Gastroesophageal sphincter (tissue), 4 donors: ENCODE measurements around the gene CA5B. TPM values are rescaled to one million over a fixed set of nuclear protein-coding genes. Genes with fewer than 3 reads are reported as not detected.
"Not testable (repeated sequence)": the region's sequence is repeated elsewhere in the genome, so short reads cannot be mapped to it uniquely, and the experiment has no call there.

ENCODE experiments used
- ATAC-seq: fragments of 150-250 bp; one replicate; pipeline ENCODE4 v1.9.1; 2016; ENCODE audit warnings: mild to moderate bottlenecking, moderate library complexity
- H3K27ac ChIP-seq, 4 donors: fragments of 200-600 bp; sonication (generic) in 3 of 4; 1 replicate in 3 of 4; 2 replicates in 1 of 4; pipeline ENCODE4 v1.5.1; 2016 to 2019
- H3K27me3 ChIP-seq: fragments of 200-600 bp; sonication (generic); one replicate; pipeline ENCODE4 v1.5.1; 2019
- H3K36me3 ChIP-seq, 2 donors: fragments of 200-600 bp; sonication (generic); one replicate each; pipeline ENCODE4 v1.5.1; 2019; ENCODE audit warnings: control low read depth in 1 of 2
- H3K4me1 ChIP-seq, 3 donors: fragments of 200-600 bp; sonication (generic); 1 replicate in 2 of 3; 2 replicates in 1 of 3; pipeline ENCODE4 v1.5.1; 2016 to 2019; ENCODE audit warnings: control low read depth in 2 of 3
- H3K4me3 ChIP-seq, 2 donors: fragments of 200-600 bp; sonication (generic); one replicate each; pipeline ENCODE4 v1.5.1; 2019; ENCODE audit warnings: mild to moderate bottlenecking in 1 of 2, moderate library complexity in 1 of 2
- H3K9me3 ChIP-seq, 3 donors: fragments of 200-600 bp; sonication (generic); one replicate each; pipeline ENCODE4 v1.5.1; 2017 to 2019; ENCODE audit warnings: control low read depth in 2 of 3
- CTCF ChIP-seq, 4 experiments: fragments of 200-600 bp in 2 of 4; fragments of 450-650 bp in 2 of 4; sonication (generic) in 1 of 4; IDR thresholded peaks; one replicate each; pipeline ENCODE4 v1.5.1; 2017 to 2019; ENCODE audit warnings: antibody characterized with exemption in 4 of 4, mild to moderate bottlenecking in 2 of 4, moderate library complexity in 2 of 4
- EP300 ChIP-seq: sonication (generic); formaldehyde crosslinking; IDR thresholded peaks from one replicate; pipeline ENCODE4 v1.6.1; 2017; ENCODE audit warnings: antibody characterized with exemption, mild to moderate bottlenecking
- POLR2A ChIP-seq, 2 donors: fragments of 450-650 bp; IDR thresholded peaks; one replicate each; pipeline ENCODE4 v1.6.1; 2017; ENCODE audit warnings: antibody characterized with exemption in 2 of 2, mild to moderate bottlenecking in 2 of 2, moderate library complexity in 1 of 2
- POLR2AphosphoS5 ChIP-seq: sonication (generic); formaldehyde crosslinking; IDR thresholded peaks from one replicate; pipeline ENCODE4 v1.6.1; 2017; ENCODE audit warnings: antibody characterized with exemption
- WGBS, 2 donors: methylation state at CpG; one replicate each; pipeline ENCODE4 v1.1.5; 2018; ENCODE audit warnings: low coverage in 1 of 2; 5-methylcytosine and 5-hydroxymethylcytosine counted together
- total RNA-seq, 4 donors: library from RNA; depleted of rRNA; stranded (reverse); fragments of >200 nt; gene quantifications; one replicate each; pipeline ENCODE4 v1.1.0, GENCODE V29; 2016

CA5B gene
- total RNA-seq, 4 donors from 2014 or later, result 8.2 to 11.4 (median 9.9) TPM

DNA sequence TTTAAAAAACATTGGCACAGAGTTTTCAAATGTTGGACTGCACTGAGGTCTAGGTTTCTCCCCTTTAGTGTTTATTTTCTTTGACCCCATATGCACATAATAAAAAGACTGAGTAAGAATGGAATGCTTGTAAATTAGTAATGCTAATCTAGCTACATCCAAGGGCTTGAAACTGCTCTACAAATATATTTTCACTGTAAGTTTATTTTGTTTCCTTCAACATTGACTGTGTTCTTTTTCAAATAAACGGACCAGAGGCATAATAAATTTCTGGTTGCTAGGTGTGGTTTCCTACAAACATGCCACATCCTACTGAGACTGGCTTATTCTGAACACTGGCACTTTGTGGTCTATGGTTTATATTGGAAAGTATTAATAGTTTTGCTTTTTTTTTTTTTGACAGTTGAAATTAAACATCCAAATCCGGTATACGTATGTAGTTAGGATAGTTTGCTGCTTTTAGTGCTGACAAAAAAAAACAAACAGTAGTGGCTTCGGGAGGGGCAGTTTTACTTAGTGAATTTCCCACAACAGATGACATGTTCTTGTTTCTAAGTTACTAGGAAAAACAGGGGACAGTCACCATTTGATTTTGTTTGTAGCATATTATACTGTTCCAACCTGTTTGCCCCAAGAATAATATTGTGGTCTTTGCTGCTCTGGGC lies 13.2 kb downstream of the CA5B start:
- no peak for TF ChIP-seq POLR2AphosphoS5
- no peak for TF ChIP-seq CTCF (IDR thresholded peaks at IDR 0.05)
- no peak for TF ChIP-seq POLR2A (IDR thresholded peaks at IDR 0.05)
- no peak for TF ChIP-seq EP300
- no peaks in the 10 kb centered on the region for H3K36me3 ChIP-seq
- peaks cover 0 to 28% (median 16%) of the 10 kb centered on the region in 3 donors for H3K4me1 ChIP-seq
- 0 to 6% methylated on average over 3 to 4 of the region's 4 CpGs for WGBS, 2 donors
- peak overlapping the region; percentile 69 to 81 (median 74) for H3K27ac ChIP-seq
- no peak overlapping the region for H3K4me3 ChIP-seq
- ATAC-seq, result peak; percentile 57
- no peaks in the 10 kb centered on the region for H3K27me3 ChIP-seq
- H3K9me3 ChIP-seq, result no peaks in the 10 kb centered on the region

- Histone ChIP-seq H3K27ac (no peak overlapping the region), H3K36me3 (no peaks in the 10 kb centered on the region), H3K4me3 (no peak overlapping the region), H3K4me1 (peaks cover 0 to 18% (median 16%) of the 10 kb centered on the region in 3 donors), H3K9me3 (no peaks in the 10 kb centered on the region), H3K27me3 (no peaks in the 10 kb centered on the region)
- no peak for TF ChIP-seq EP300
- TF ChIP-seq POLR2A (IDR thresholded peaks at IDR 0.05), result no peak
- no peak for TF ChIP-seq POLR2AphosphoS5
- TF ChIP-seq CTCF (IDR thresholded peaks at IDR 0.05), result no peak
- no peak for ATAC-seq
- no CpG with 5 or more reads among the region's 2 CpGs for WGBS, 2 donors
These were observed 17.0 kb downstream of the CA5B start for GRCh38 chrX:15755091-15755490.

- Histone ChIP-seq H3K27me3 (no peaks in the 10 kb centered on the region), H3K27ac (no peak overlapping the region), H3K9me3 (no peaks in the 10 kb centered on the region), H3K4me3 (no peak overlapping the region), H3K36me3 (no peaks in the 10 kb centered on the region), H3K4me1 (peaks cover 0 to 7% (median 0%) of the 10 kb centered on the region in 3 donors)
- 20 to 70% methylated on average over 1 to 4 of the region's 4 CpGs for WGBS, 2 donors
- ATAC-seq, result no peak
- no peak for TF ChIP-seq POLR2A (IDR thresholded peaks at IDR 0.05)
- TF ChIP-seq POLR2AphosphoS5, result no peak
- no peak for TF ChIP-seq EP300
- TF ChIP-seq CTCF (IDR thresholded peaks at IDR 0.05), result no peak
These were observed 20.1 kb downstream of the CA5B start for GRCh38 chrX:15758140-15758539.

DNA sequence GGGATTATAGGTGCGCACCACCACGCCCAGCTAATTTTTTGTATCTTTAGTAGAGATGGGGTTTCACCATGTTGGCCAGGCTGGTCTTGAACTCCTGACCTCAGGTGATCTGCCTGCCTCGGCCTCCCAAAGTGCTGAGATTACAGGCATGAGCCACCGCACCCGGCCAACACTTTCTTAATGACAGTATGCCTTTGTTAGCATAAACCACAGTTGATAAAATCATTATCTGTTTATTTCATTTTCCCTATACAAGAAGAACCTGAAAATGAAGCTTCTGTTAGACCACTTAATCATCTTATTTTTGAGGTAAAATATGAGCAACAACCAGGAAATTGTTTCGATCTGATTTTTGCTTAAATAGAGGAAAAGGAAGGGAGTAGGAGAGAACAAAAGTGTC lies 21.8 kb downstream of the CA5B start:
- not testable (repeated sequence) for H3K4me3 ChIP-seq, H3K36me3 ChIP-seq, H3K27me3 ChIP-seq, ATAC-seq, H3K27ac ChIP-seq, H3K9me3 ChIP-seq, H3K4me1 ChIP-seq
- 80 to 86% methylated on average over 1 of the region's 6 CpGs for WGBS, 2 donors

- Histone ChIP-seq H3K27ac (no peak overlapping the region), H3K27me3 (no peaks in the 10 kb centered on the region), H3K4me3 (no peak overlapping the region), H3K4me1 (peaks cover 0 to 7% (median 0%) of the 10 kb centered on the region in 3 donors), H3K36me3 (no peaks in the 10 kb centered on the region), H3K9me3 (no peaks in the 10 kb centered on the region)
- no peak for TF ChIP-seq POLR2AphosphoS5
- TF ChIP-seq EP300, result no peak
- no peak for TF ChIP-seq POLR2A (IDR thresholded peaks at IDR 0.05)
- peak; percentile 33 to 78 (median 38) for TF ChIP-seq CTCF (IDR thresholded peaks at IDR 0.05)
- WGBS, 2 donors, result 13% methylated on average over 1 of the region's 8 CpGs; no CpG with 5 or more reads in 1 of the 2 donors
- no peak for ATAC-seq
These were observed 23.6 kb downstream of the CA5B start for GRCh38 chrX:15761564-15762191.
